H9 (cell line): ENCODE measurements around the gene PIEZO2. TPM values are rescaled to one million over a fixed set of nuclear protein-coding genes. Genes with fewer than 3 reads are reported as not detected.

ENCODE experiments used
- DNase-seq: peaks from one replicate; pipeline ENCODE4 v3.0.0-alpha.2; 2017
- H2AFZ ChIP-seq: one replicate; pipeline ENCODE4 v1.6.1; 2013; ENCODE audit warnings: mild to moderate bottlenecking, low read length, control low read depth, moderate library complexity
- H2AK5ac ChIP-seq: 2 replicates; pipeline ENCODE4 v1.6.1; 2013; ENCODE audit warnings: low read length, control low read depth, mixed read lengths; ENCODE audit not compliant: insufficient read length
- H2BK120ac ChIP-seq: one replicate; pipeline ENCODE4 v1.6.1; 2013; ENCODE audit warnings: low read depth, mild to moderate bottlenecking, low read length, control low read depth, inconsistent platforms; ENCODE audit not compliant: poor library complexity, severe bottlenecking
- H2BK12ac ChIP-seq: 2 replicates; pipeline ENCODE4 v1.6.1; 2013; ENCODE audit warnings: low read length, control low read depth, mixed read lengths, low read depth; ENCODE audit not compliant: insufficient read length
- H2BK15ac ChIP-seq: 2 replicates; pipeline ENCODE4 v1.6.1; 2013; ENCODE audit warnings: low read depth, low read length, control low read depth
- H2BK20ac ChIP-seq: one replicate; pipeline ENCODE4 v1.6.1; 2013; ENCODE audit warnings: low read depth, mild to moderate bottlenecking, low read length, control low read depth, inconsistent platforms; ENCODE audit not compliant: poor library complexity, severe bottlenecking
- H2BK5ac ChIP-seq: 2 replicates; pipeline ENCODE4 v1.6.1; 2013; ENCODE audit warnings: low read length, control low read depth, mixed read lengths; ENCODE audit not compliant: insufficient read length
- H3K14ac ChIP-seq: 2 replicates; pipeline ENCODE4 v1.6.1; 2013; ENCODE audit warnings: low read length, control low read depth; ENCODE audit not compliant: insufficient read depth
- H3K18ac ChIP-seq: 2 replicates; pipeline ENCODE4 v1.6.1; 2013; ENCODE audit warnings: low read depth, mild to moderate bottlenecking, mixed read lengths, low read length, control low read depth; ENCODE audit not compliant: insufficient read length
- H3K23ac ChIP-seq: 2 replicates; pipeline ENCODE4 v1.6.1; 2013; ENCODE audit warnings: low read length, control low read depth, mixed read lengths, low read depth; ENCODE audit not compliant: insufficient read length
- H3K23me2 ChIP-seq: 2 replicates; pipeline ENCODE4 v1.6.1; 2013; ENCODE audit warnings: low read depth, mild to moderate bottlenecking, mixed read lengths, low read length, control low read depth; ENCODE audit not compliant: insufficient read length, poor library complexity, severe bottlenecking
- H3K27ac ChIP-seq: 2 replicates; pipeline ENCODE4 v1.5.1; 2013; ENCODE audit warnings: low read length, control low read depth, mixed read lengths, low read depth; ENCODE audit not compliant: insufficient read length
- H3K27me3 ChIP-seq: 2 replicates; pipeline ENCODE4 v1.6.1; 2013; ENCODE audit warnings: low read length, control low read depth, inconsistent platforms; ENCODE audit not compliant: insufficient read depth
- H3K4ac ChIP-seq: 2 replicates; pipeline ENCODE4 v1.6.1; 2013; ENCODE audit warnings: low read depth, mild to moderate bottlenecking, control low read depth, inconsistent platforms, low read length, moderate library complexity
- H3K4me1 ChIP-seq: 2 replicates; pipeline ENCODE4 v1.6.1; 2013; ENCODE audit warnings: low read length, control low read depth, inconsistent platforms; ENCODE audit not compliant: insufficient read depth
- H3K4me2 ChIP-seq: 2 replicates; pipeline ENCODE4 v1.6.1; 2013; ENCODE audit warnings: low read length, control low read depth, mixed read lengths; ENCODE audit not compliant: insufficient read length, insufficient read depth
- H3K56ac ChIP-seq: 2 replicates; pipeline ENCODE4 v1.6.1; 2013; ENCODE audit warnings: low read depth, mild to moderate bottlenecking, mixed read lengths, low read length, control low read depth; ENCODE audit not compliant: insufficient read length
- H3K79me1 ChIP-seq: 2 replicates; pipeline ENCODE4 v1.6.1; 2013; ENCODE audit warnings: low read depth, mild to moderate bottlenecking, moderate library complexity, low read length, control low read depth, inconsistent platforms; ENCODE audit not compliant: insufficient read depth, poor library complexity, severe bottlenecking
- H3K79me2 ChIP-seq: 2 replicates; pipeline ENCODE4 v1.6.1; 2013; ENCODE audit warnings: low read length, control low read depth, inconsistent platforms; ENCODE audit not compliant: insufficient read depth
- H3K9ac ChIP-seq: 2 replicates; pipeline ENCODE4 v1.6.1; 2013; ENCODE audit warnings: low read length, control low read depth, mixed read lengths; ENCODE audit not compliant: insufficient read length; ENCODE audit errors: extremely low read depth
- H3K9me3 ChIP-seq: one replicate; pipeline ENCODE4 v1.6.1; 2013; ENCODE audit warnings: low read depth, low read length, inconsistent platforms; ENCODE audit not compliant: control insufficient read depth
- H3T11ph ChIP-seq: one replicate; pipeline ENCODE4 v1.6.1; 2013; ENCODE audit warnings: mild to moderate bottlenecking, low read length, control low read depth, inconsistent platforms
- H4K20me1 ChIP-seq: one replicate; pipeline ENCODE4 v1.6.1; 2013; ENCODE audit not compliant: control insufficient read depth, insufficient read length, insufficient read depth
- H4K5ac ChIP-seq: 2 replicates; pipeline ENCODE4 v1.6.1; 2013; ENCODE audit warnings: low read depth, mild to moderate bottlenecking, mixed read lengths, low read length, control low read depth; ENCODE audit not compliant: insufficient read length
- H4K8ac ChIP-seq: replicated peaks from 2 replicates; pipeline ENCODE4 v1.6.1; 2013; ENCODE audit warnings: low read length, control low read depth, mixed read lengths, low read depth; ENCODE audit not compliant: insufficient read length
- H4K91ac ChIP-seq: 2 replicates; pipeline ENCODE4 v1.6.1; 2013; ENCODE audit warnings: low read depth, mild to moderate bottlenecking, moderate library complexity, mixed read lengths, low read length, control low read depth; ENCODE audit not compliant: insufficient read length
- H3K27ac Mint-ChIP-seq, 3 experiments: 2 replicates in 2 of 3; 3 replicates in 1 of 3; pipeline ENCODE4 v1.8.0; 2020 to 2021; ENCODE audit warnings: mixed read lengths in 3 of 3, mild to moderate bottlenecking in 1 of 3, moderate library complexity in 1 of 3
- H3K27me3 Mint-ChIP-seq: 2 replicates; pipeline ENCODE4 v1.8.0; 2021; ENCODE audit warnings: low read depth, mild to moderate bottlenecking, moderate library complexity, mixed read lengths
- H3K36me3 Mint-ChIP-seq, 3 experiments: 2 replicates in 2 of 3; 3 replicates in 1 of 3; pipeline ENCODE4 v1.8.0; 2020 to 2021; ENCODE audit warnings: low read depth in 3 of 3, mixed read lengths in 3 of 3; ENCODE audit not compliant: insufficient read depth in 1 of 3
- H3K4me1 Mint-ChIP-seq, 2 experiments: 2 replicates each; pipeline ENCODE4 v1.8.0; 2020; ENCODE audit warnings: mixed read lengths in 2 of 2
- H3K4me3 Mint-ChIP-seq, 2 experiments: 2 replicates in 1 of 2; 3 replicates in 1 of 2; pipeline ENCODE4 v1.8.0; 2020 to 2021; ENCODE audit warnings: mild to moderate bottlenecking in 2 of 2, mixed read lengths in 2 of 2, moderate library complexity in 1 of 2
- H3K9me3 Mint-ChIP-seq, 2 experiments: 2 replicates in 1 of 2; 3 replicates in 1 of 2; pipeline ENCODE4 v1.8.0; 2020; ENCODE audit warnings: mild to moderate bottlenecking in 2 of 2, mixed read lengths in 2 of 2, moderate library complexity in 1 of 2
- CTCF ChIP-seq: fragments of 200-600 bp; sonication (generic); conservative IDR thresholded peaks from 3 replicates; pipeline ENCODE4 v1.8.0; 2021; ENCODE audit warnings: antibody characterized with exemption, mild to moderate bottlenecking
- WGBS: extraction: QIAGEN DNeasy Blood & Tissue Kit; methylation state at CpG from one replicate; pipeline ENCODE4 v1.1.7; 2013; ENCODE audit warnings: missing lambda C conversion rate, low lambda C conversion rate, mixed read lengths; ENCODE audit not compliant: insufficient read length; ENCODE audit errors: extremely low coverage; 5-methylcytosine and 5-hydroxymethylcytosine counted together
- total RNA-seq: library from RNA; stranded (reverse); gene quantifications from 2 replicates; pipeline ENCODE4 v1.2.1, GENCODE V29; 2021

PIEZO2 gene
- total RNA-seq, 1 experiment from 2014 or later = 3.9 TPM

- Histone ChIP-seq H3K4ac (no peak overlapping the region), H2BK120ac (no peak overlapping the region), H2BK12ac (no peak overlapping the region), H4K5ac (no peak overlapping the region), H3K4me2 (no peak overlapping the region), H3K23me2 (no peaks in the 10 kb centered on the region), H2AK5ac (no peak overlapping the region), H3K56ac (no peak overlapping the region), H4K91ac (no peak overlapping the region), H3K27ac (no peak overlapping the region), H3K9me3 (no peaks in the 10 kb centered on the region), H3K9ac (no peak overlapping the region), H2BK5ac (no peak overlapping the region), H3T11ph (no peak overlapping the region), H3K27me3 (no peaks in the 10 kb centered on the region), H2AFZ (no peak overlapping the region), H3K79me2 (no peaks in the 10 kb centered on the region), H4K8ac (no peak overlapping the region), H3K18ac (no peak overlapping the region), H3K14ac (no peak overlapping the region), H3K23ac (no peak overlapping the region), H2BK15ac (no peak overlapping the region), H2BK20ac (no peak overlapping the region), H3K79me1 (no peaks in the 10 kb centered on the region), H3K4me1 (no peaks in the 10 kb centered on the region), H4K20me1 (no peaks in the 10 kb centered on the region)
- WGBS = no CpG with 5 or more reads among the region's 7 CpGs
- no peaks in the 10 kb centered on the region for H3K4me1 Mint-ChIP-seq
- no peaks in the 10 kb centered on the region for H3K9me3 Mint-ChIP-seq
- H3K4me3 Mint-ChIP-seq = no peak overlapping the region
- H3K36me3 Mint-ChIP-seq = no peaks in the 10 kb centered on the region
- no peak for TF ChIP-seq CTCF
- no peak for DNase-seq
- no peaks in the 10 kb centered on the region; the same call in 1 of the 2 replicates for H3K27me3 Mint-ChIP-seq
- no peak overlapping the region for H3K27ac Mint-ChIP-seq
These were observed 479.8 kb downstream of the PIEZO2 start for GRCh38 chr18:10669441-10670100.
